Thyroid gland (tissue), 4 donors: ENCODE data around the gene TRIM26. TPM values are rescaled to one million over a fixed set of nuclear protein-coding genes. Genes with fewer than 3 reads are reported as not detected.

Experiments
- DNase-seq, 2 donors: peaks; one replicate each; pipeline ENCODE4 v3.0.0-alpha.2; 2019
- H3K27ac ChIP-seq, 3 donors: fragments of 200-600 bp; sonication (generic); 1 replicate in 2 of 3; 2 replicates in 1 of 3; pipeline ENCODE4 v1.5.1; 2016 to 2019; ENCODE audit warnings: mild to moderate bottlenecking in 1 of 3, moderate library complexity in 1 of 3
- H3K27me3 ChIP-seq: fragments of 200-600 bp; sonication (generic); one replicate; pipeline ENCODE4 v1.5.1; 2019
- H3K36me3 ChIP-seq, 2 donors: fragments of 200-600 bp; sonication (generic); one replicate each; pipeline ENCODE4 v1.5.1; 2016 to 2019
- H3K4me1 ChIP-seq, 2 donors: fragments of 200-600 bp; sonication (generic); one replicate each; pipeline ENCODE4 v1.5.1; 2017 to 2019
- H3K4me3 ChIP-seq, 3 donors: fragments of 200-600 bp; sonication (generic); replicated peaks in 1 of 3; 1 replicate in 2 of 3; 2 replicates in 1 of 3; pipeline ENCODE4 v1.5.1; 2016; ENCODE audit warnings: mild to moderate bottlenecking in 1 of 3
- H3K9me3 ChIP-seq: fragments of 200-600 bp; sonication (generic); one replicate; pipeline ENCODE4 v1.5.1; 2017
- CTCF ChIP-seq, 6 experiments: fragments of 200-600 bp in 3 of 6; fragments of 450-650 bp in 3 of 6; sonication (generic) in 3 of 6; IDR thresholded peaks; one replicate each; pipeline ENCODE4 v1.5.1; 2016 to 2019; ENCODE audit warnings: antibody characterized with exemption in 6 of 6, mild to moderate bottlenecking in 2 of 6, inconsistent platforms in 1 of 6, moderate library complexity in 1 of 6
- POLR2A ChIP-seq, 2 donors: fragments of 450-650 bp; IDR thresholded peaks; one replicate each; pipeline ENCODE4 v1.6.1; 2017; ENCODE audit warnings: antibody characterized with exemption in 2 of 2, mild to moderate bottlenecking in 2 of 2, moderate library complexity in 1 of 2
- WGBS, 2 donors: methylation state at CpG; one replicate each; pipeline ENCODE4 v1.1.5; 2017; 5-methylcytosine and 5-hydroxymethylcytosine counted together
- intact Hi-C: fragments of 100-400 bp; cut with DNase I; formaldehyde crosslinking; loops from one replicate; pipeline ENCODE4 v1.15.1; 2023
- total RNA-seq, 4 donors: library from RNA; depleted of rRNA; stranded (reverse); fragments of >200 nt; gene quantifications; one replicate each; pipeline ENCODE4 v1.2.3, GENCODE V29; 2016

The TRIM26 gene
- total RNA-seq, 4 donors from 2014 or later, result 52.9 to 72.2 (median 62.4) TPM

DNA sequence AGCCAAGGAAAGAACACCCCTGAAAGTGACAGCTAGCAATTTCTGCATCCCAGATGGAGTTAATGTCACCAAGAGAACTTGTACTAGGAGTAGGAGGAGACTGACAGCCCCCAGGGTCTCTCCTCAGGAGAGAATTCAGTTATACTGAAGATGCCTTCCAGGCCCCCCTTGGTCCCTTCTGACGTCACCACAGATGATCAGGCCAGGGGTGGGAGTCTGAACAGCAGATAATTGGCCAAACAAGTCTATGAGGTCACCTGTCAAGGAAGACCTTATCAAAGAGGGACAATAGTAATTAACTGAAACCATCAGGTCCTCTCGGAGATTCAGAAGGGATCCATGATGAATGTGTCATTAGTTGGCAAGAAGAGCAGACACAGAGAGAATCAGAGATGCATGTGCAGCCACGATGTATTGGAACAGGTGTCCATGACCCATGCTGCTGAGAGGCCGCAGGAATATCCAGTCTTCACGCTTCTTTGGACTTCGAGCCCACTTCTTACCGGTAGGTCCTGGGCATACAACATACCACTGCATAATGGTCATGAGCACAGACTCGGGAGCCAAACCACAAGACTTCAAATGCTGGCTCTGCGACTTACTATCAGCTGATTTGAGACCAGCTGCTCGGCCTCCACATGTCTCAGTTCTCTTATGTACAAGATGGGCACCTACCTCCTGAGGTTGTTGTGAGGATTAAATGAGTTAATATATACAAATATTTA, 62.4 kb downstream of the TRIM26 start:
- 82 to 88% methylated on average over 10 of the region's 10 CpGs for WGBS, 2 donors
- TF ChIP-seq CTCF (IDR thresholded peaks at IDR 0.05) (no peak), POLR2A (IDR thresholded peaks at IDR 0.05) (no peak)
- H3K27me3 ChIP-seq, result no peaks in the 10 kb centered on the region
- intact Hi-C loops, result no loop called here
- H3K4me1 ChIP-seq, result peaks cover 0 to 5% of the 10 kb centered on the region in 2 donors
- no peak overlapping the region for H3K27ac ChIP-seq
- DNase-seq, result no peak
- no peaks in the 10 kb centered on the region for H3K9me3 ChIP-seq
- H3K4me3 ChIP-seq, result no peak overlapping the region
- no peaks in the 10 kb centered on the region for H3K36me3 ChIP-seq

DNA sequence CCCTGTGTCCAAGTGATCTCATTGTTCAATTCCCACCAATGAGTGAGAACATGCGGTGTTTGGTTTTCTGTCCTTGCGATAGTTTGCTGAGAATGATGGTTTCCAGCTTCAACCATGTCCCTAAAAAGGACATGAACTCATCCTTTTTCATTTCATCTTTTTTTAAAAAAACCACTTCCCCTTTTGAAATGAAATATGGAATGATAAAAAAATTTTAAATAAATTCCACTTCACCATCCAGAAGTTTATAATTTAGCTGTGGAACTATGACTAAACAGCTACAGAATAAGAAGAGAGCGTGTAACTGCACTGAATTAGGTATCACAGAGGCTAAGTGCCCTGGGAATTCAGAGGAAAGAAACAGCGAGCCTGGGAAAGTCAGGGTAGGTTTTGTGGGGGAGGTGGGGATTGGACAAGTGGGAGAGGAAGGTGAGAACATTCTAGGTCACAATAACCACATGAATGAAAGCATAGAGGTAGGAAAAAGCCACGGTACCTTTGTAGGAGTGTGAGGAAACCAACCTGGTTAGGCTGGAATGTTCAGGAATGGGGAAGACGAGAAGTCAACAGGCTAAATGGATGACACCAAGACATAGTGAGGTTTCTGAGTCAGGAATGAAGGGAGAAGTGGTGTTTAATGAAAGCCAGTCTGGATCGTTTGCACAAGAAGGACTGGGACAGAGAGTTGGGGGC, 63.2 kb downstream of the TRIM26 start:
- Histone ChIP-seq H3K9me3 (no peaks in the 10 kb centered on the region), H3K27ac (no peak overlapping the region), H3K36me3 (no peaks in the 10 kb centered on the region), H3K4me1 (peaks cover 0 to 2% of the 10 kb centered on the region in 2 donors), H3K4me3 (no peak overlapping the region), H3K27me3 (no peaks in the 10 kb centered on the region)
- intact Hi-C loops, result no loop called here
- DNase-seq, result no peak
- WGBS, 2 donors, result 68 to 74% methylated on average over 7 of the region's 7 CpGs
- no peak for TF ChIP-seq CTCF (IDR thresholded peaks at IDR 0.05)
- no peak for TF ChIP-seq POLR2A (IDR thresholded peaks at IDR 0.05)

- Histone ChIP-seq H3K27me3 (no peaks in the 10 kb centered on the region), H3K4me1 (no peaks in the 10 kb centered on the region), H3K27ac (no peak overlapping the region), H3K4me3 (no peak overlapping the region), H3K9me3 (no peaks in the 10 kb centered on the region), H3K36me3 (no peaks in the 10 kb centered on the region)
- TF ChIP-seq CTCF (IDR thresholded peaks at IDR 0.05), result no peak
- TF ChIP-seq POLR2A (IDR thresholded peaks at IDR 0.05), result no peak
- intact Hi-C loops, result no loop called here
- DNase-seq, result no peak
- 59 to 69% methylated on average over 3 of the region's 3 CpGs for WGBS, 2 donors
Observed at GRCh38 chr6:30149234-30149633, 64.0 kb downstream of the TRIM26 start.

- Histone ChIP-seq H3K27ac (no peak overlapping the region), H3K4me3 (no peak overlapping the region), H3K27me3 (no peaks in the 10 kb centered on the region), H3K9me3 (no peaks in the 10 kb centered on the region), H3K4me1 (no peaks in the 10 kb centered on the region), H3K36me3 (no peaks in the 10 kb centered on the region)
- DNase-seq, result no peak
- 64% methylated on average over 3 of the region's 3 CpGs; no CpG with 5 or more reads in 1 of the 2 donors for WGBS, 2 donors
- TF ChIP-seq POLR2A (IDR thresholded peaks at IDR 0.05) (no peak), CTCF (IDR thresholded peaks at IDR 0.05) (no peak)
- intact Hi-C loops, result no loop called here
Observed at GRCh38 chr6:30147096-30147495, 66.1 kb downstream of the TRIM26 start.

DNA sequence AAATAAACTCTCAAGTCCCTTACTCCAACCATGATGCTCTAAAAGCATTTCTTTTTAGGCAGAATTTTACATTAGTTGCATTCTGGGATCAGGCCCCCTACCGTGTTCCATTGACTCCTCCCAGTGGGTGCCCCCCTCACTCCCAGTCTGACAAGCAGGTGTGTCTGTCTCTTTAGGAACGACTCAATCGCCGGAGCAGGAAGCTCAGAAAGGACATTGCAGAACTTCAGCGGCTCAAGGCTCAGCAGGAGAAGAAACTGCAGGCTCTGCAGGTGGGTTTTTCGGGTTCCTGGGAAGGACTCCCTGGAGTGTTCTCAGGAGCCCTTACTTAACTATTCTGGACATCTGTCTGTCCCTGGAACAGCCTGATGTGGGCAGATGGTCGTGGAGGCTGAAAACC, 67.4 kb downstream of the TRIM26 start:
- Histone ChIP-seq H3K4me3 (no peak overlapping the region), H3K27me3 (no peaks in the 10 kb centered on the region), H3K27ac (no peak overlapping the region), H3K9me3 (no peaks in the 10 kb centered on the region), H3K4me1 (no peaks in the 10 kb centered on the region), H3K36me3 (no peaks in the 10 kb centered on the region)
- DNase-seq, result no peak
- intact Hi-C loops, result no loop called here
- TF ChIP-seq CTCF (IDR thresholded peaks at IDR 0.05) (no peak), POLR2A (IDR thresholded peaks at IDR 0.05) (no peak)
- WGBS, 2 donors, result 49 to 55% methylated on average over 7 of the region's 7 CpGs
